GM21360 (cell line): ENCODE measurements around the gene EVI5.
"Not testable (repeated sequence)": the region's sequence is repeated elsewhere in the genome, so short reads cannot be mapped to it uniquely, and the experiment has no call there.

Source experiments
- ATAC-seq: cut with Tn5 transposase; IDR thresholded peaks from one replicate; pipeline ENCODE4 v1.9.1; 2021; ENCODE audit warnings: mild to moderate bottlenecking, moderate library complexity; ENCODE audit not compliant: unreplicated experiment

The EVI5 gene

DNA sequence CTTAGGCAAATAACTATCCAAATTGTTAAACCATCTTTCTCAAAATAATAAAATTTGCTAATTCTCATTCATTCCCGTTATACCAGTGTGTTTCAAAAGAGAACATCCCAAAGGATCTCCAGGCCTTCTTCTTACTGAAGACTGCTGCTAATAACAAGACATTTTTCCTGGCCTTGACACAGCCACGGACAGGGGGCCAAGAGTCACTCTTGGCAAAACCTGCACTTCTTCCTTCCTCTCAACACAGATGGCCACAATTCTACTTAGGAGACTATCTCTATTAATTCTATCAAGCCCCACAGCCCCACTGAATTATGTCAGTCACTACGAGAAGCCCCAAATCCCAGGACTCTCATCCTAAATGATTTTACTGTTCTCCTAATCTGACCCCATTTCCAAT, 86.0 kb downstream of the EVI5 start:
- no peak for ATAC-seq

DNA sequence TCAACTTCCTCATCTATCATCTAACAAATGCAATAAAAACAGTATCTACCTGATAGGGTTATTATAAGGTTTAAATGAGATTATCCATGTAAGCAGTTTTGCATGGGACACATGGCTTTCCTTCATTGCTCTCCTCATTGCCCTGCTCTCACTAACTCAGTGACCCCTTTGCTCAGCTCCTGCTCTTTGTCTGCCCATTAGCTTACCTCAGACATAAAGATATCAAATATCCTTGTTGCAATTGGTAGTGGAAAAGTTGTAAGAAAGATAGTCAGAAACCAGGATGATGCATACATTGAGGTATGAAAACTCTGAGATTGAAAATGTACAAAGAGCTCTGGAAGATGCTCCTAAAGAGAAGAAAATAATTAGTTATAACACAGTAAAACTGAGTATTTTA, 89.8 kb downstream of the EVI5 start:
- no peak for ATAC-seq

DNA sequence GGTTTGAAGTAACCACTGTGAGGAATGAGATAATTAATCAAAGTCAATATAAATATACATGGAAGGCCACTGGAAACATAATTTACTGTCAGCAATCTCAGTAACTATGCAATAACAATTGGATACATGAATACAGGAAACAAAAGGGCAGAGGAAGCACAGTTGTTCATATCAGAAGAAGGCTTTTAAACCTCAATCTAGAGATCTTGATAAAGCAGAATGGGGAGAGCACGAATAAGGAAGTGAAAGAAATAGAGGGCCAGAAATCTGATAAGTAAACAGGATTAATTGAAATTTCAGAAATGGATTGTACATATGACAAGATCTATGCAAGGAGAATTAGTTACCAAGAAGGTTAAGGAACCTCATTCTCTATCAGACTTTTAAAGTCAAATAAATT, 93.0 kb downstream of the EVI5 start:
- ATAC-seq, result no peak

DNA sequence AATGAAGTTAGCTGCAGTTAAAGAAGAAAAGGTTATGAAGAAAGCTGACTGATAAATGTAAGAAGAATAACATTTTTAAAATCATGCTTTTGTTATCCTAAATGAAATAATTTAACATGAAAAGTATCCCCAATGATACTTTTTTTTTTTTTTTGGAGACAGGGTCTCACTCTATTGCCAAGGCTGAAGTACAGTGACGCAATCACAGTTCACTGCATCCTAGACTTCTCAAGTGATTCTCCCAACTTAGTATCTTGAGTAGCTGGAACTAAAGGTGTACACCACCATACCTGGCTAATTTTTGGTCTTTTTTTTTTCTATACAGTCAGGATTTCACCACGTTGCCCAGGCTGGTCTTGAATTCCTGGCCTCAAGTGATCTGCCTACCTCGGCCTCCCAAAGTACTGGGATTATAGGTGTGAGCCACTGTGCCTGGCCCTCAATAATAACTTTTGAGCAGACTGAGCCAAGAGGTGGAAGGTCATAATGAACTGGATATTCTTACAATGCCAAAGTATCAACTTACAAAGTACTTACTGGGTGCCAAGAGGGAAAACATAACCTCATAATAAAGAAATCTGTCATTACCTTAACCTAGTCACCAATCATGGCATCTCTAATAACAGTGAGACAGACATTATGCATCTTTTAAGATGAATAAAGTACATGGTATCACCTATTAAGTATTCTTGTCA, 94.5 kb downstream of the EVI5 start:
- no peak for ATAC-seq

- ATAC-seq, result no peak
These were observed 104.9 kb downstream of the EVI5 start for GRCh38 chr1:92679980-92680379.

DNA sequence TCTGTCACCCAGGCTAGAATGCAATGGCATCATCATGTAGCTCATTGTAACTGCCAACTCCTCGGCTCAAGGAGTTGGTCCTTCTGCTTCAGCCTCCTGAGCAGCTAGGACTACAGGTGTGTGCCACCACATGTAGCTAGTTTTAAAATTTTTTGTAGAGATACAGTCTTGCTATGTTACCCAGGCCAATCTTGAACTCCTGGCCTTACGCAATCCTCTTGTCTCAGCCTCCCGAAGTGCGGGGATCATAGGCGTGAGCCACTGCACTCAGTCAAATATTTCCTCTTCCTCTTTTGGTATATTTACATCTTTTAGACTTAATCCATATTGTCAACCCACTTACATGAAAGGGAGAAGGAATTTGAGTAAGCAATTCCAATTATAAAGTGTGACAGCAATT, 121.1 kb downstream of the EVI5 start:
- no peak for ATAC-seq

GRCh38 chr1:92662048-92662447, 122.9 kb downstream of the EVI5 start:
- no peak for ATAC-seq

- ATAC-seq, result no peak
These were observed 127.2 kb downstream of the EVI5 start for GRCh38 chr1:92657701-92658100.

DNA sequence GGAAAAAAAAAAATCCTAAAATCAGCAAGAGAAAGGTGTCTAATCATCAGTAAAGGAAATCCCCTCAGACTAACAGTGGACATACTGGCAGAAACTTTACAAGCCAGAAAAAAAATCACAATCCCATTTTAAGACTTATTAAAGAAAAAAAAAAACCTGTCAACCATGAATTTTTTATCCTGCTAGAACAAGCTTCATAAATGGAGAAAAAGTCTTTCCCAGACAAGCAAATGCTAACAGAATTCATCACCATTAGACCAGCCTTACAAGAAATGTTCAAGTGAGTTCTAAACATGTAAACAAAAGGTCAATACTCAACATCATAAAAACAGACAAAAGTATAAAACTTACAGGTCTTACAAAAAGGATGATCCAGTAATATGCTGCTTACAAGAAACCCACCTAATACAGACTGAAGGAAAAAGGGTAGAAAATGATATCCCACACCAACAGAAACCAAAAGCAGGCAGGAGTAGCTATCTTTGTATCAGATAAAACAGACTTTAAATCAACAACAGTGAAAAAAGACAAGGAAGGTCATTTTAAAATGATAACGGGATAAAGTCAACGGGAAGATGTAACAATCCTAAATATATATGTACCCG, 129.6 kb downstream of the EVI5 start:
- ATAC-seq, result no peak

DNA sequence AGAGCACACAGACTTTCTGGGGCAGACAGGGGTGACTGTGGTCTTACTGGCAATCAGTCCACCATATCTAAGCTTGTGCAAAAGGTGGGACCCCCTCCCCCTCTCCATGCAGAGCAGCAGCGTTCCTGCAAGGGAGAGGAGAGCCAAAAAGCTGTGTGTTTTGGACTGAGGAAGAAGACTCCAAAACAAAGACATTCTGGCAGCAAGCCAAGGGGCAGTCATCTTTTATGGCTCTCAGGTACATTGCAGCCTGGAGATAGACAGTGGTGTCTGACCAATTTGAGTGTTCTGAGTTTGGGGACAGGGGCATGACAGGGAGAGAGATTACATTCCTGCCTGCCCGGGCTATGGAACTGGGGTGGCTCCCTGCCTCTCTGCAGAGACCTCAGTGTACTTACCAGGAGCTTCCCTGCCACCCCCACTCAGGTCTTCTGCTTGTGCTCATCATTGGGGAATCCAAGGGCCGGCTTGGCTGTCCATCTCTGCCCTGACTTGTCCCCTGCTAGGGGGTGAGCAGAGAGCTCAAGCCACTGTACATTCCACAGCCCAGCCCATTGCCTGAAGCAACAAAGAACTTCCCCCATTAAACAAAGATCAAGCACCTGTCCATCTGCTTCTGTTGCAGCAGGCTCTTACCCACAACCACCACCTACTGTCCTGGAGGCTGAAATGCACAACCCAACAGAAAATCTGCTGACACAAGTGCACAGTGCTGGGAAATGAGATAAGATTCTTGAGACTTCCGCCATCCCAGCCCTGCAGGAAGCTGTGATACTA, 131.1 kb downstream of the EVI5 start:
- ATAC-seq, result no peak

DNA sequence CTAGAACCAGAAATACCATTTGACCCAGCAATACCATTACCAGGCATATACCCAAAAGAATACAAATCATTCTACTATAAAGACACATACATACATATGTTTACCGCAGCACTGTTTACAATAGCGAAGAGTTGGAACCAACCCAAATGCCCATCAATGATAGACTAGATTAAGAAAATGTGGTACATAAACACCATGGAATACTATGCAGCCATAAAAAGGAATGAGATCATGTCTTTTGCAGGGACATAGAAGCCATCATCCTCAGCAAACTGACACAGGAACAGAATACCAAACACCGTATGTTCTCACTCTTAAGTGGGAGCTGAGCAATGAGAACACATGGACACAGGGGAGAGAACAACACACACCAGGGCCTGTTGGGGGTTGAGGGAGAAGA, 144.2 kb downstream of the EVI5 start:
- ATAC-seq, result not testable (repeated sequence)

- ATAC-seq, result no peak
These were observed 146.4 kb downstream of the EVI5 start for GRCh38 chr1:92638498-92638897.

- ATAC-seq, result not testable (repeated sequence)
These were observed 149.7 kb downstream of the EVI5 start for GRCh38 chr1:92635203-92635602.

GRCh38 chr1:92623187-92623778, 161.6 kb downstream of the EVI5 start:
- ATAC-seq, result no peak

DNA sequence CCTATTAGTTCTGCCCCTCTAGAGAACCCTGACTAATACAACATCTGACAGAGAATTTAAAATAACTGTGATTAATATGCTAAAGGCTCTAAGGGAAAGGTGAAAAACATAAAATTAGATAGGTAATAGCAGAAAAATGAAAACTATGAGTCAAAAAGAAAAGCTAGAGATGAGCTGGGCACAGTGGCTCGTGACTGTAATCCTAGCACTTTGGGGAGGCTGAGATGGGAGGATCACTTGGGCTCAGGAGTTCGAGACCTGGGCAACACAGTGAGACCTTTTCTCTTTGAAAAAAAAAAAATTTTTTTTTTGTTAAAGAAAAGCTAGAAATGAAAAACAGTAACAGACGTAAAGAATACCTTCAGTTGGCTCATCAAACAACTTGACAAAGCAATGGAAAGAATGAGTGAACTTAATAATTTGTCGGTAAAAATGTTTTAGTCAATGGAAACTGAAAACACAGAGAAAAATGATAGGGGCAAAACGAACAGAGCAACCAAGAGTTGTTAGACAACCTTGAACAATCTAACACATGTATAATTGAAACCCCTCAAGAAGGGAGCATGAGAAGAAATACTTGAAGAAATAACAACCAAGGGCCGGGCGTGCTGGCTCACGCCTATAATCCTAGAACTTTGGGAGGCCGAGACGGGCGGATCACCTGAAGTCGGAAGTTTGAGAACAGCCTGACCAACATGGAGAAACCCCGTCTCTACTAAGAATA, 165.3 kb downstream of the EVI5 start:
- ATAC-seq, result no peak

DNA sequence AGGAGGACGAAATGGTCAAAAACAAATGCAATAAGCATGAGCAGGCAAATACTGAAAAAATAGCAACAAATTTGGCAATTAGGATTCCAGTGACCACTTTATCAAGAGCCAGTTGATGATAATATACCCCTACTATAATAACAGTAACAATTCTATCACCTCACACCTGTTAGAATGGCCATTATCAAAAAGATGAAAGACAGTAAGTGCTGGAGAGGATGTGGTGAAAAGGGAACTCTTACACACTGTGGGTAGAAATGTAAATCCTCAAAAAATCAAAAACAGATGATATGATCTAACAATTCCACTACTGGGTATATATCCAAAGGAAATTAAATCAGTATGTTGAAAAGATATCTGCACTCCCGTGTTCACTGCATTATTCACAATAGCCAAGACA, 183.9 kb downstream of the EVI5 start:
- ATAC-seq, result no peak

DNA sequence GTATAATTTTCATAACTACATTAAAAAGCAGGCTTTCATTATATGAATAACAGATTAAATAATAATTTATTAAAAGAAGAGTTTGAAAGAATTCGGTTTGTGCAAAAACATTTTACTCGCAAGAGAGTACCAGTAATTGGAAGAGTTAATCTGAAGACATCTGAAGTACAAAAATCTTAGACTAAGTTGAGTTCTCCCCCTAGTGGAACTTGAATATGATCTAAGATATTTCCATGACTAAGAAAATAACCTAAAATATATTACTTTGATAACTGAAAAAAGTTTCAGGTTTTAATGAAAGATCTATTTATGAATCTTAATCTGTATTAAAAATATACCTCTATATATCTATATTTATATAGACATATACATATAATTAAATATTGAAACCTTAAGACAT, 185.7 kb downstream of the EVI5 start:
- no peak for ATAC-seq

GRCh38 chr1:92589361-92589760, 195.5 kb downstream of the EVI5 start:
- not testable (repeated sequence) for ATAC-seq

GRCh38 chr1:92587445-92587844, 197.5 kb downstream of the EVI5 start:
- ATAC-seq, result no peak

- no peak for ATAC-seq
These were observed 199.1 kb downstream of the EVI5 start for GRCh38 chr1:92585831-92586230.

DNA sequence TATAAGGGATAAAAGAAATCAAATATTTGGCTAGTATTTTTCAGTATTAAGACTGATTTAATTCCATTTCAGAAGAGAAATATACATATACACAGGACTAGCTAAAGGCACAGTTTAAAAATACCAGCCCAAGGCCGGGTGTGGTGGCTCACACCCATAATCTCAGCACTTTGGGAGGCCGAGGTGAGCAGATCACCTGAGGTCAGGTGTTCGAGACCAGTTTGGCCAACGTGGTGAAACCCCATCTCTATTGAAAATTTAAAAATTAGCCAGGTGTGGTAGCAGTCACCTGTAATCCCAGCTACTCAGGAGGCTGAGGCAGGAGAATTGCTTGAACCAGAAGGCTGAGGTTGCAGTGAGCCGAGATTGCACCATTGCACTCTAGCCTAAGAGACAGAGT, 200.1 kb downstream of the EVI5 start:
- not testable (repeated sequence) for ATAC-seq
